HL-60 (cell line): ENCODE data around the gene CDK12.

ENCODE experiments used
- DNase-seq, 2 experiments: peaks; one replicate each; pipeline ENCODE4 v3.0.0-alpha.2; 2010 to 2020; ENCODE audit warnings: low read depth in 1 of 2, low spot score in 1 of 2
- H3K27ac ChIP-seq: fragments of 250-450 bp; sonication (Bioruptor Pico); replicated peaks from 2 replicates; pipeline ENCODE4 v1.5.1; 2020; ENCODE audit warnings: mild to moderate bottlenecking, moderate library complexity
- H3K27me3 ChIP-seq: fragments of 250-450 bp; sonication (Bioruptor Pico); 2 replicates; pipeline ENCODE4 v1.5.1; 2021; ENCODE audit warnings: mild to moderate bottlenecking, moderate library complexity; ENCODE audit not compliant: insufficient read depth, poor library complexity, severe bottlenecking
- H3K4me3 ChIP-seq: replicated peaks from 2 replicates; pipeline ENCODE4 v1.5.1; 2011; ENCODE audit warnings: mild to moderate bottlenecking, control low read depth, low read length; ENCODE audit not compliant: insufficient read depth
- CTCF ChIP-seq: IDR thresholded peaks from one replicate; pipeline ENCODE4 v1.5.1; 2011; ENCODE audit warnings: low read length, control low read depth, inconsistent platforms; ENCODE audit not compliant: insufficient read depth
- GABPA ChIP-seq: IDR thresholded peaks from 2 replicates; pipeline ENCODE4 v1.6.1; 2012; ENCODE audit warnings: low read depth
- POLR2AphosphoS5 ChIP-seq: IDR thresholded peaks from 2 replicates; pipeline ENCODE4 v1.6.1; 2012; ENCODE audit warnings: low read depth
- REST ChIP-seq: IDR thresholded peaks from 2 replicates; pipeline ENCODE4 v1.6.1; 2012; ENCODE audit warnings: low read depth; ENCODE audit not compliant: insufficient replicate concordance
- SPI1 ChIP-seq: IDR thresholded peaks from 2 replicates; pipeline ENCODE4 v1.6.1; 2012; ENCODE audit warnings: low read depth, mild to moderate bottlenecking, borderline replicate concordance

Gene CDK12

GRCh38 chr17:39579318-39580081 is 118.2 kb downstream of the CDK12 start:
- Histone ChIP-seq H3K27me3 (no peaks in the 10 kb centered on the region), H3K4me3 (no peak overlapping the region), H3K27ac (no peak overlapping the region)
- TF ChIP-seq CTCF: no peak
- TF ChIP-seq SPI1: no peak
- no peak for TF ChIP-seq GABPA
- no peak for DNase-seq

GRCh38 chr17:39580082-39580468 is 118.8 kb downstream of the CDK12 start:
- TF ChIP-seq SPI1 (no peak), REST (no peak), GABPA (no peak), POLR2AphosphoS5 (no peak), CTCF (no peak)
- no peak overlapping the region for H3K27ac ChIP-seq
- no peaks in the 10 kb centered on the region for H3K27me3 ChIP-seq
- no peak for DNase-seq
- no peak overlapping the region for H3K4me3 ChIP-seq

GRCh38 chr17:39581071-39581758 is 119.9 kb downstream of the CDK12 start:
- H3K27ac ChIP-seq: no peak overlapping the region
- H3K27me3 ChIP-seq: no peaks in the 10 kb centered on the region
- no peak for TF ChIP-seq CTCF
- TF ChIP-seq SPI1: no peak
- no peak for TF ChIP-seq POLR2AphosphoS5
- TF ChIP-seq REST: no peak
- no peak for TF ChIP-seq GABPA
- DNase-seq: no peak
- no peak overlapping the region for H3K4me3 ChIP-seq
